Measurements from ENCODE around the gene SCAANT1.

GRCh38 chr3:63863150-63864007, 48.8 kb downstream of the SCAANT1 start, which contains the start of the genes ATXN7 and THOC7:
- no peak for TF ChIP-seq TAF1 (IDR thresholded peaks at IDR 0.05; ENCODE audit: low read depth, low read length)
- peak; percentile 25; the same call in 1 of the 2 replicates for TF ChIP-seq POLR2A (IDR thresholded peaks at IDR 0.05; ENCODE audit: low read depth, low read length)

All from GM12891 (cell line).